Sigmoid colon (tissue), 4 donors: ENCODE data around the gene TRMU.

Experiments
- EP300 ChIP-seq, 4 donors: sonication (generic); formaldehyde crosslinking; IDR thresholded peaks; one replicate each; pipeline ENCODE4 v1.6.1; 2017; ENCODE audit warnings: antibody characterized with exemption in 4 of 4
- POLR2A ChIP-seq, 2 donors: fragments of 450-650 bp; IDR thresholded peaks; one replicate each; pipeline ENCODE4 v1.6.1; 2016; ENCODE audit warnings: antibody characterized with exemption in 2 of 2, mild to moderate bottlenecking in 2 of 2, moderate library complexity in 2 of 2

DNA sequence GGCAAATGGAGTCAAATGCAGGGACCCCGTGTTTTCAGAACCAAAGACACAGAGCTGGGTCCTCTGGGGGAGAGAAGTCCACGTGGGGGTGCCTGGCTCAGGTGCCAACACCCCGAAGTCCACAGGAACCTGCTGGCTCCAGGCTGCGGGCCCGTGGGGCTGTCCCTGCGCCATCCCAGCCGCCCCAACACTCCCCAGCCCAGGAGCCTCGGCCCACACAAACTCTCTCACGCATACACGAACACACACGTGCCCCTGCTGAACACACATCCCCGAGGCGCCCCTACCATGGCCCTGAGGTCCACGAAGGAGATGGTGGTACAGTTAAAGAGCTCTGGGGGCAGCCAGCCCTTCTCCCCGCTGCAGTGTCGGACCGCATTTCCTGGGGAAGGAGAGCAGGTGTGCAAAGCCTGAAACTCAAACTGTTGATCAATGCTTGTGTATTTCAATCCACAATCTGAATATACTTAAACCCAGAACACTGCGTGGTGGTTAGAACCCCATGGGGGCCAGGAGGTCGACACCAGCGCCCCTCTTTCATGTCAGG lies 54.7 kb downstream of the TRMU start:
- TF ChIP-seq EP300 (IDR thresholded peaks at IDR 0.05) (no peak), POLR2A (IDR thresholded peaks at IDR 0.05) (no peak)
